ENCODE results near the gene HDC.

The HDC gene

DNA sequence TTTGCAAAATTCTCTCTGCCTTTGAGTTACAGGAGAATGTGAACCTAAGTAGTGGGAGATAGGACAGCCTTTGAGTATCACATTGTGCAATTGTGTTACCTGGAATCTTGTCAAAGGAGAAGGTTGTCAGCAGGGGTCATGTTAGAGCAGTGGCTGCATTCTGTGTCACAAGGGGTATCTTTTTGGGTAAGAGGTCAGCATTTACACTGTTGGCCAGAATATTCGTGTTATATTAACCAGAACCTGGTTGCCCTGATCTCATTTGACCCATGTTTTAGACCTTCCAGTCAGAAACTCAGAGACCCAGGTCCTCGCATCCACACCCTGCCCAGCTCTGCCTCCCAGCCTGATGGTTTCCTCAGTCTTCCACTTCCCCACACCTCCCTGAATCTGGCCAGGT lies 27.3 kb downstream of the HDC start:
- TF ChIP-seq TEAD4 (IDR thresholded peaks at IDR 0.05): no peak
- no peak for TF ChIP-seq ZBTB7A (IDR thresholded peaks at IDR 0.05; ENCODE audit: low read depth)
- TF ChIP-seq CEBPB (IDR thresholded peaks at IDR 0.05): no peak
- TF ChIP-seq NFIC (IDR thresholded peaks at IDR 0.05): no peak
- TF ChIP-seq YY1 (IDR thresholded peaks at IDR 0.05; ENCODE audit: low read depth): no peak
- no peak for TF ChIP-seq FOXM1 (IDR thresholded peaks at IDR 0.05; ENCODE audit: borderline replicate concordance, low read depth)
- TF ChIP-seq EP300 (IDR thresholded peaks at IDR 0.05; ENCODE audit: borderline replicate concordance): no peak
- TF ChIP-seq, protein P1, sequence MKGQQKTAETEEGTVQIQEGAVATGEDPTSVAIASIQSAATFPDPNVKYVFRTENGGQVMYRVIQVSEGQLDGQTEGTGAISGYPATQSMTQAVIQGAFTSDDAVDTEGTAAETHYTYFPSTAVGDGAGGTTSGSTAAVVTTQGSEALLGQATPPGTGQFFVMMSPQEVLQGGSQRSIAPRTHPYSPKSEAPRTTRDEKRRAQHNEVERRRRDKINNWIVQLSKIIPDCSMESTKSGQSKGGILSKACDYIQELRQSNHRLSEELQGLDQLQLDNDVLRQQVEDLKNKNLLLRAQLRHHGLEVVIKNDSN (IDR thresholded peaks at IDR 0.05): no peak
- no peak for TF ChIP-seq TAF1 (IDR thresholded peaks at IDR 0.05; ENCODE audit: low read depth)
- no peak for TF ChIP-seq CREB1 (IDR thresholded peaks at IDR 0.05; ENCODE audit: low read depth)
- TF ChIP-seq TCF12 (IDR thresholded peaks at IDR 0.05; ENCODE audit: low read depth): no peak
- no peak for TF ChIP-seq EGR1 (IDR thresholded peaks at IDR 0.05)
- TF ChIP-seq, protein P2, sequence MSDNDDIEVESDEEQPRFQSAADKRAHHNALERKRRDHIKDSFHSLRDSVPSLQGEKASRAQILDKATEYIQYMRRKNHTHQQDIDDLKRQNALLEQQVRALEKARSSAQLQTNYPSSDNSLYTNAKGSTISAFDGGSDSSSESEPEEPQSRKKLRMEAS (IDR thresholded peaks at IDR 0.05): no peak
- no peak for TF ChIP-seq RAD21 (IDR thresholded peaks at IDR 0.05; ENCODE audit: low read depth)
- TF ChIP-seq REST (IDR thresholded peaks at IDR 0.05; ENCODE audit: low read depth): no peak

- TF ChIP-seq, protein P2 (IDR thresholded peaks at IDR 0.05): no peak
- TF ChIP-seq TEAD4 (IDR thresholded peaks at IDR 0.05) (no peak), TCF12 (IDR thresholded peaks at IDR 0.05; ENCODE audit: low read depth) (no peak), YY1 (IDR thresholded peaks at IDR 0.05; ENCODE audit: low read depth) (no peak), RAD21 (IDR thresholded peaks at IDR 0.05; ENCODE audit: low read depth) (no peak), CREB1 (IDR thresholded peaks at IDR 0.05; ENCODE audit: low read depth) (no peak), TAF1 (IDR thresholded peaks at IDR 0.05; ENCODE audit: low read depth) (no peak), NFIC (IDR thresholded peaks at IDR 0.05) (no peak), REST (IDR thresholded peaks at IDR 0.05; ENCODE audit: low read depth) (no peak), CEBPB (IDR thresholded peaks at IDR 0.05) (no peak), ZBTB7A (IDR thresholded peaks at IDR 0.05; ENCODE audit: low read depth) (no peak)
- TF ChIP-seq, protein P1 (IDR thresholded peaks at IDR 0.05): no peak
These were observed 29.1 kb downstream of the HDC start for GRCh38 chr15:50236433-50236832.

DNA sequence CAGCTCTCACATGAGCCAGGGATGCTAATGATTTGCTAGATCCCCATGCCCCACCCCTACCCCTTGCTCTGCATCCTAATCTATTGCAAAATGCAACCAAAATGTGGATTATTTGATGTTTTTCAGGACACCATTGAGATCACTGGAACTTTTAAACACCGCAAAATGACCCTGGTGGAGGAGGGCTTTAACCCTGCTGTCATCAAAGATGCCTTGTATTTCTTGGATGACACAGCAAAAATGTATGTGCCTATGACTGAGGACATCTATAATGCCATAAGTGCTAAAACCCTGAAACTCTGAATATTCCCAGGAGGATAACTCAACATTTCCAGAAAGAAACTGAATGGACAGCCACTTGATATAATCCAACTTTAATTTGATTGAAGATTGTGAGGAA lies 29.7 kb downstream of the HDC start:
- TF ChIP-seq, protein P2 (IDR thresholded peaks at IDR 0.05): no peak
- TF ChIP-seq CREB1 (IDR thresholded peaks at IDR 0.05; ENCODE audit: low read depth) (no peak), CEBPB (IDR thresholded peaks at IDR 0.05) (no peak), TEAD4 (IDR thresholded peaks at IDR 0.05) (no peak), NFIC (IDR thresholded peaks at IDR 0.05) (no peak), FOXM1 (IDR thresholded peaks at IDR 0.05; ENCODE audit: borderline replicate concordance, low read depth) (no peak), TAF1 (IDR thresholded peaks at IDR 0.05; ENCODE audit: low read depth) (no peak), EP300 (IDR thresholded peaks at IDR 0.05; ENCODE audit: borderline replicate concordance) (no peak), ZBTB7A (IDR thresholded peaks at IDR 0.05; ENCODE audit: low read depth) (no peak), TCF12 (IDR thresholded peaks at IDR 0.05; ENCODE audit: low read depth) (no peak), YY1 (IDR thresholded peaks at IDR 0.05; ENCODE audit: low read depth) (no peak), REST (IDR thresholded peaks at IDR 0.05; ENCODE audit: low read depth) (no peak), EGR1 (IDR thresholded peaks at IDR 0.05) (no peak), RAD21 (IDR thresholded peaks at IDR 0.05; ENCODE audit: low read depth) (no peak)
- TF ChIP-seq, protein P1 (IDR thresholded peaks at IDR 0.05): no peak

GRCh38 chr15:50234764-50235163 lies 30.8 kb downstream of the HDC start:
- TF ChIP-seq NFIC (IDR thresholded peaks at IDR 0.05) (no peak), CEBPB (IDR thresholded peaks at IDR 0.05) (peak; percentile 58)
